K562 (cell line): ENCODE results near the gene EPHB6. TPM values are rescaled to one million over a fixed set of nuclear protein-coding genes. Genes with fewer than 3 reads are reported as not detected.

Experiments used
- CREBBP ChIP-seq: IDR thresholded peaks from one replicate; pipeline ENCODE4 v1.6.1; 2012; ENCODE audit warnings: low read depth, mild to moderate bottlenecking, control low read depth, inconsistent platforms, low read length
- FOSL1 ChIP-seq: fragments of 200-800 bp; sonication (Bioruptor generic); conservative IDR thresholded peaks from 2 replicates; pipeline ENCODE4 v1.6.1; 2016; ENCODE audit warnings: missing genetic modification characterization, missing compliant biosample characterization
- FOXP1 ChIP-seq: sonication (generic); formaldehyde crosslinking; IDR thresholded peaks from 2 replicates; pipeline ENCODE4 v1.8.0; 2022; ENCODE audit warnings: mild to moderate bottlenecking, missing genetic modification reagents
- LEF1 ChIP-seq: fragments of 450-650 bp; IDR thresholded peaks from 2 replicates; pipeline ENCODE4 v1.6.1; 2016; ENCODE audit warnings: mild to moderate bottlenecking
- MYNN ChIP-seq, 2 experiments: sonication (generic); formaldehyde crosslinking in 1 of 2; IDR thresholded peaks; 2 replicates each; pipeline versions ENCODE4 v1.5.0 to v1.6.1; 2016 to 2020; ENCODE audit warnings: antibody characterized with exemption in 1 of 2, missing genetic modification reagents in 1 of 2
- POLR2H ChIP-seq: IDR thresholded peaks from 2 replicates; pipeline ENCODE4 v1.6.1; 2016; ENCODE audit warnings: missing genetic modification characterization, low read depth, mild to moderate bottlenecking, control low read depth, missing compliant biosample characterization, moderate library complexity
- RBBP5 ChIP-seq: fragments of 200-600 bp; sonication (generic); IDR thresholded peaks from 2 replicates; pipeline ENCODE4 v1.6.1; 2012; ENCODE audit warnings: borderline replicate concordance, mild to moderate bottlenecking, low read length, control low read depth, inconsistent platforms; ENCODE audit not compliant: insufficient read depth, poor library complexity, severe bottlenecking
- U2AF1 ChIP-seq: fragments of 200-400 bp; formaldehyde crosslinking; optimal IDR thresholded peaks from 2 replicates; pipeline ENCODE3; 2017; ENCODE audit warnings: mild to moderate bottlenecking, low read depth, low read length, moderate library complexity
- XRCC5 ChIP-seq: fragments of 200-400 bp; formaldehyde crosslinking; IDR thresholded peaks from 2 replicates; pipeline ENCODE4 v1.6.1; 2017; ENCODE audit warnings: low read depth, mild to moderate bottlenecking, low read length
- YBX1 ChIP-seq: fragments of 450-650 bp; IDR thresholded peaks from 2 replicates; pipeline ENCODE4 v1.7.1; 2016; ENCODE audit warnings: mild to moderate bottlenecking
- ZNF3 ChIP-seq: fragments of 250-450 bp; sonication (Bioruptor Pico); IDR thresholded peaks from 2 replicates; pipeline ENCODE4 v1.5.0; 2021; ENCODE audit warnings: mild to moderate bottlenecking, moderate library complexity
- polyA plus RNA-seq, 8 experiments: library from polyadenylated mRNA; depleted of rRNA in 4 of 8; stranded (reverse) in 5 of 8; unstranded in 3 of 8; fragments of >200 nt; fragmentation: Nextera tagmentation in 2 of 8; fragmentation: Illumina TruSeq in 1 of 8; extraction: Ambion mirVana in 2 of 8; extraction: Trizol in 1 of 8; gene quantifications; 2 replicates each; pipeline versions ENCODE4 v1.2.1 to v1.2.3, GENCODE V29; 2011 to 2014; ENCODE audit warnings: inconsistent platforms in 1 of 8, missing spikeins in 1 of 8
- total RNA-seq, 7 experiments: library from RNA; depleted of rRNA in 6 of 7; stranded (reverse); fragments of >200 nt in 6 of 7; fragmentation: Illumina TruSeq in 2 of 7; extraction: Trizol in 2 of 7; gene quantifications; 2 replicates each; pipeline versions ENCODE4 v1.2.1 to v1.2.3, GENCODE V29; 2011 to 2021; ENCODE audit warnings: low replicate concordance in 1 of 7
- TF ChIP-seq, protein P1 (sequence below): fragments of 250-450 bp; sonication (Bioruptor Pico); IDR thresholded peaks from 2 replicates; pipeline ENCODE4 v1.5.0; 2021; ENCODE audit warnings: mild to moderate bottlenecking, moderate library complexity
- TF ChIP-seq, protein P2 (sequence below): fragments of 200-400 bp; formaldehyde crosslinking; IDR thresholded peaks from 2 replicates; pipeline ENCODE4 v1.6.1; 2017; ENCODE audit warnings: mild to moderate bottlenecking, low read depth, low read length, moderate library complexity
- TF ChIP-seq, protein P3 (sequence below): fragments of 250-450 bp; sonication (Bioruptor Pico); IDR thresholded peaks from 2 replicates; pipeline ENCODE4 v1.4.0; 2020
- TF ChIP-seq, protein P4 (sequence below), 2 experiments: fragments of 450-650 bp in 1 of 2; sonication (generic) in 1 of 2; formaldehyde crosslinking; conservative IDR thresholded peaks; 2 replicates each; pipeline versions ENCODE4 v1.4.0 to v1.8.1; 2020 to 2022; ENCODE audit warnings: mild to moderate bottlenecking in 1 of 2, missing genetic modification reagents in 1 of 2
- TF ChIP-seq, protein P5 (sequence below), 2 experiments: fragments of 250-450 bp in 1 of 2; fragments of 450-650 bp in 1 of 2; sonication (Bioruptor Pico) in 1 of 2; IDR thresholded peaks; 2 replicates each; pipeline versions ENCODE4 v1.6.1 to v1.8.0; 2016 to 2021; ENCODE audit warnings: mild to moderate bottlenecking in 2 of 2, moderate library complexity in 2 of 2, missing compliant biosample characterization in 1 of 2, missing genetic modification characterization in 1 of 2
- TF ChIP-seq, protein P6 (sequence below): sonication (generic); formaldehyde crosslinking; IDR thresholded peaks from 2 replicates; pipeline ENCODE4 v1.8.1; 2023; ENCODE audit warnings: mild to moderate bottlenecking, missing genetic modification reagents

The EPHB6 gene
- total and polyA plus RNA-seq, 9 of the 15 experiments (the other 6 are each of a cell fraction or from before 2014, with no cell fraction given), result 1.4 to 123 (median 7.6) TPM

DNA sequence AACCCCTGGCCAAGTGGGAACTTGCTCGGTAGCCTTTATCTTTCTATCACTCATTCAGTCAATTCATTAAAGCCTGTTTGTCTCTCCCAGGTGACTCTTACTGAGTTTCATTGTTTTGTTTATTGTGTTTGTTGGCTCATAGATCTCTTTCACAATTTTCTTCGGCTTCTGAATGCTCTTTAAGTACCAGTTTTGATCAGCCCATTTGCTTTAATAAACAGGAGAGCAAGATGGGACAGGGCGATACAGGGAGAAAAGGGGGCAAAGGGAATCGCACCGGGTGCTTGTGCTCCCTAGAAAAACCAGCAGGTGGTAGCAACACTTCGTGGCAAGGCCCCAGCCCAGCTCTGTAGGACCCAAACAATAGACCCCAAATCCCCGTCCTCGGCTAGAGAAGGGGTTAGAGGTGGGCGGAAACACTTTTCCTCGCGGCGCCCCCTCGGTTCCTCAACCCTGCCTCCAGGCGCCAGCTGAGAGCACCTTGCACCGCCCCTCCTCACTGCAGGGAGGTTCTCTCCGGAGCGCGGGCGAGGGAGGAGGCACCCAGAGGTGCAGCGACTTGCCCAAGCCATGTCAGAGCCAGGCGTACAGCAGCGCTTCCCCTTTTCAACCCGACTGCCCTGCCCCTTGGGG is 1.0 kb upstream of the EPHB6 start (continued):
- TF ChIP-seq ZNF3 (CRISPR knock-in tag) (no peak), MYNN (IDR thresholded peaks at IDR 0.05) (peak; percentile 77; the same call in 1 of the 2 replicates), MYNN (CRISPR knock-in tag; IDR thresholded peaks at IDR 0.05) (no peak), LEF1 (no peak), U2AF1 (no peak), FOXP1 (CRISPR knock-in tag) (0 out of 2 replicates have a peak, but pooled peaks have one; percentile 65), XRCC5 (peak; percentile 79), CREBBP (no peak), POLR2H (no peak), FOSL1 (no peak), RBBP5 (peak; percentile 52), YBX1 (no peak)
- TF ChIP-seq, protein P1, sequence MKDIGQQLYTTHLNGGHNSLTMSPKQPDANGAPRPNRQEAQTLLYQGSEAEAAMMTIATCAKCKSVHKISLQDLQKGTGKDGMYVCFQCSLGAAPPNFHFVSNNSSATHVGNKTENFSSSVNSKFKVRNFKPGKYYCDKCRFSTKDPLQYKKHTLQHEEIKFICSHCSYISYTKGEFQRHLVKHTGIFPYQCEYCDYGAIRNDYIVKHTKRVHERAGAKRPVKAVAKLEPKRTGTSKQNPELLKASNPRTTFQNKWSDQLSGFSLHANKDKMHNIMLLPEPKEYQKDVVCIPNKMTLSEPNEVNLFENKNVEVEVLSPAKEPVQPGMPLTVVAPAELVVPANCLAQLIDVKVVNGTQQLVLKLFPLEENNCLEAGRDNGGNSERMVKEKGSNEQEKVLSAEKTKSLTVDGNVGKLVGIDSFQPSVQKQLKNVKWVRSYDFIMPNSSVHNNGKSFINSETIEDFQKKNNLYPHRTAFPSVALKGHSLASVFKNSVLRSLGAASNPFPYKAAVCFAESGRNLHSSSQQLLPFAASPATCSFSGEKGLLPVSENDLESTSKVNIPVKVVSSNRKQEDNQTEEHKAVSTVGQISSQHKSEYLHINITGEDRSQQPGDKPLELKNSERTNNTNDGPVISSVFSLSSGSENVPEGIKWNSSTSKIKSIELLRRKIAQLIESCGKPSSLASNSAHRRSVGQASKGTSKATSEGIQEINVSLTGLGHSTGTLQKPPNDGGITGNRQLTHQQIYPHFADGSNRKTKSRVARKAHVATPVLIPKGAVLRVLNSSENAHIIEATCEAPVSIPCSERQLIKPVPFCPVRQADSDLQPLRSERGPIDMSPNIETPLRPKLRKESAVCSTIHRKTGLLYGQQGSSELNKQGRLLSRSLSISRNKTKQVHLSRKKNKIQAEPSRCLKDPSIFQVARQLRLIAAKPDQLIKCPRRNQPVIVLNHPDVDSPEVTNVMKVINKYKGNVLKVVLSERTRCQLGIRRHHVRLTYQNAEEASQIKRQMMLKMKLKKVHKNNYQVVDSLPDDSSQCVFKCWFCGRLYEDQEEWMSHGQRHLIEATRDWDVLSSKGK (CRISPR knock-in tag), result no peak
- TF ChIP-seq, protein P2, sequence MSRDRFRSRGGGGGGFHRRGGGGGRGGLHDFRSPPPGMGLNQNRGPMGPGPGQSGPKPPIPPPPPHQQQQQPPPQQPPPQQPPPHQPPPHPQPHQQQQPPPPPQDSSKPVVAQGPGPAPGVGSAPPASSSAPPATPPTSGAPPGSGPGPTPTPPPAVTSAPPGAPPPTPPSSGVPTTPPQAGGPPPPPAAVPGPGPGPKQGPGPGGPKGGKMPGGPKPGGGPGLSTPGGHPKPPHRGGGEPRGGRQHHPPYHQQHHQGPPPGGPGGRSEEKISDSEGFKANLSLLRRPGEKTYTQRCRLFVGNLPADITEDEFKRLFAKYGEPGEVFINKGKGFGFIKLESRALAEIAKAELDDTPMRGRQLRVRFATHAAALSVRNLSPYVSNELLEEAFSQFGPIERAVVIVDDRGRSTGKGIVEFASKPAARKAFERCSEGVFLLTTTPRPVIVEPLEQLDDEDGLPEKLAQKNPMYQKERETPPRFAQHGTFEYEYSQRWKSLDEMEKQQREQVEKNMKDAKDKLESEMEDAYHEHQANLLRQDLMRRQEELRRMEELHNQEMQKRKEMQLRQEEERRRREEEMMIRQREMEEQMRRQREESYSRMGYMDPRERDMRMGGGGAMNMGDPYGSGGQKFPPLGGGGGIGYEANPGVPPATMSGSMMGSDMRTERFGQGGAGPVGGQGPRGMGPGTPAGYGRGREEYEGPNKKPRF, result no peak
- TF ChIP-seq, protein P3, sequence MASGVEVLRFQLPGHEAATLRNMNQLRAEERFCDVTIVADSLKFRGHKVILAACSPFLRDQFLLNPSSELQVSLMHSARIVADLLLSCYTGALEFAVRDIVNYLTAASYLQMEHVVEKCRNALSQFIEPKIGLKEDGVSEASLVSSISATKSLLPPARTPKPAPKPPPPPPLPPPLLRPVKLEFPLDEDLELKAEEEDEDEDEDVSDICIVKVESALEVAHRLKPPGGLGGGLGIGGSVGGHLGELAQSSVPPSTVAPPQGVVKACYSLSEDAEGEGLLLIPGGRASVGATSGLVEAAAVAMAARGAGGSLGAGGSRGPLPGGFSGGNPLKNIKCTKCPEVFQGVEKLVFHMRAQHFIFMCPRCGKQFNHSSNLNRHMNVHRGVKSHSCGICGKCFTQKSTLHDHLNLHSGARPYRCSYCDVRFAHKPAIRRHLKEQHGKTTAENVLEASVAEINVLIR (CRISPR knock-in tag), result no peak
- TF ChIP-seq, protein P4, sequence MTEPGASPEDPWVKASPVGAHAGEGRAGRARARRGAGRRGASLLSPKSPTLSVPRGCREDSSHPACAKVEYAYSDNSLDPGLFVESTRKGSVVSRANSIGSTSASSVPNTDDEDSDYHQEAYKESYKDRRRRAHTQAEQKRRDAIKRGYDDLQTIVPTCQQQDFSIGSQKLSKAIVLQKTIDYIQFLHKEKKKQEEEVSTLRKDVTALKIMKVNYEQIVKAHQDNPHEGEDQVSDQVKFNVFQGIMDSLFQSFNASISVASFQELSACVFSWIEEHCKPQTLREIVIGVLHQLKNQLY (CRISPR knock-in tag; conservative IDR thresholded peaks at IDR 0.05), result no peak
- TF ChIP-seq, protein P5, sequence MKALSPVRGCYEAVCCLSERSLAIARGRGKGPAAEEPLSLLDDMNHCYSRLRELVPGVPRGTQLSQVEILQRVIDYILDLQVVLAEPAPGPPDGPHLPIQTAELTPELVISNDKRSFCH (CRISPR knock-in tag; IDR thresholded peaks at IDR 0.05), result no peak
- TF ChIP-seq, protein P5 (tag; IDR thresholded peaks at IDR 0.05), result no peak; the same call in 1 of the 2 replicates
- TF ChIP-seq, protein P6, sequence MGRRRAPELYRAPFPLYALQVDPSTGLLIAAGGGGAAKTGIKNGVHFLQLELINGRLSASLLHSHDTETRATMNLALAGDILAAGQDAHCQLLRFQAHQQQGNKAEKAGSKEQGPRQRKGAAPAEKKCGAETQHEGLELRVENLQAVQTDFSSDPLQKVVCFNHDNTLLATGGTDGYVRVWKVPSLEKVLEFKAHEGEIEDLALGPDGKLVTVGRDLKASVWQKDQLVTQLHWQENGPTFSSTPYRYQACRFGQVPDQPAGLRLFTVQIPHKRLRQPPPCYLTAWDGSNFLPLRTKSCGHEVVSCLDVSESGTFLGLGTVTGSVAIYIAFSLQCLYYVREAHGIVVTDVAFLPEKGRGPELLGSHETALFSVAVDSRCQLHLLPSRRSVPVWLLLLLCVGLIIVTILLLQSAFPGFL (CRISPR knock-in tag), result no peak
